H1 (cell line): ENCODE results near the gene NINJ2. TPM values are rescaled to one million over a fixed set of nuclear protein-coding genes. Genes with fewer than 3 reads are reported as not detected.

Source experiments
- CTCF ChIA-PET: fragments of 300-600 bp; sonication (Branson Sonifier 250); formaldehyde crosslinking; loops from one replicate; lab custom pipeline; 2021; ENCODE audit not compliant: partially characterized antibody; lab: Charles Lee
- POLR2A ChIA-PET: fragments of 300-600 bp; sonication (Branson Sonifier 250); formaldehyde crosslinking; loops from one replicate; lab custom pipeline; 2021; ENCODE audit warnings: inconsistent platforms; ENCODE audit not compliant: partially characterized antibody; lab: Charles Lee
- DNase-seq, 2 experiments: peaks; one replicate each; pipeline versions ENCODE4 v3.0.0 to v3.0.0-alpha.2; 2010 to 2022; ENCODE audit warnings: low spot score in 2 of 2, low read depth in 1 of 2, mixed read lengths in 1 of 2
- FAIRE-seq: peaks from 2 replicates; lab custom pipeline; 2011; peaks lifted over from hg19 to GRCh38; lab: Jason Lieb, UNC
- H2AFZ ChIP-seq: 2 replicates; pipeline ENCODE4 v1.8.1; 2012; ENCODE audit warnings: low read length, inconsistent platforms
- H2AK5ac ChIP-seq: 2 replicates; pipeline ENCODE4 v1.6.1; 2013; ENCODE audit warnings: low read depth, low read length
- H2BK120ac ChIP-seq: replicated peaks from 2 replicates; pipeline ENCODE3; 2013; ENCODE audit warnings: low read depth, low read length, inconsistent platforms
- H2BK12ac ChIP-seq: 2 replicates; pipeline ENCODE4 v1.6.1; 2013; ENCODE audit warnings: low read depth, low read length
- H2BK15ac ChIP-seq: 2 replicates; pipeline ENCODE4 v1.6.1; 2013; ENCODE audit warnings: low read length
- H2BK20ac ChIP-seq: 2 replicates; pipeline ENCODE4 v1.6.1; 2013; ENCODE audit warnings: low read length
- H2BK5ac ChIP-seq: 2 replicates; pipeline ENCODE4 v1.6.1; 2013; ENCODE audit warnings: low read depth, low read length
- H3K14ac ChIP-seq: 2 replicates; pipeline ENCODE4 v1.6.1; 2013; ENCODE audit warnings: inconsistent platforms; ENCODE audit not compliant: insufficient read length
- H3K18ac ChIP-seq: 2 replicates; pipeline ENCODE4 v1.6.1; 2013; ENCODE audit warnings: low read length; ENCODE audit errors: extremely low read depth
- H3K23ac ChIP-seq: 2 replicates; pipeline ENCODE4 v1.6.1; 2013; ENCODE audit warnings: inconsistent platforms; ENCODE audit not compliant: insufficient read length
- H3K23me2 ChIP-seq: 2 replicates; pipeline ENCODE4 v1.6.1; 2013; ENCODE audit warnings: low read depth, low read length
- H3K27ac ChIP-seq: 2 replicates; pipeline ENCODE4 v1.6.1; 2011; ENCODE audit warnings: low read depth, low read length, inconsistent platforms
- H3K27me3 ChIP-seq, 4 experiments: replicated peaks in 1 of 4; 1 replicate in 1 of 4; 2 replicates in 3 of 4; pipeline versions ENCODE4 v1.6.1 to v1.8.1; 2011 to 2013; ENCODE audit warnings: low read length in 3 of 4, mild to moderate bottlenecking in 3 of 4, inconsistent platforms in 2 of 4, mixed read lengths in 2 of 4, moderate library complexity in 1 of 4; ENCODE audit not compliant: control insufficient read depth in 3 of 4, insufficient read depth in 3 of 4; ENCODE audit errors: extremely low read depth in 1 of 4
- H3K36me3 ChIP-seq, 4 experiments: 2 replicates each; pipeline versions ENCODE4 v1.6.1 to v1.8.1; 2011 to 2013; ENCODE audit warnings: mild to moderate bottlenecking in 4 of 4, low read length in 3 of 4, moderate library complexity in 2 of 4, control low read depth in 1 of 4, inconsistent platforms in 1 of 4; ENCODE audit not compliant: insufficient read depth in 4 of 4, control insufficient read depth in 2 of 4
- H3K4ac ChIP-seq: replicated peaks from 2 replicates; pipeline ENCODE3; 2013; ENCODE audit warnings: low read length, low read depth, mixed read lengths, inconsistent platforms; ENCODE audit not compliant: insufficient read length
- H3K4me1 ChIP-seq, 4 experiments: replicated peaks in 1 of 4; 1 replicate in 1 of 4; 2 replicates in 3 of 4; pipeline versions ENCODE4 v1.6.1 to v1.8.1; 2011 to 2013; ENCODE audit warnings: low read length in 3 of 4, inconsistent platforms in 2 of 4, mixed read lengths in 1 of 4; ENCODE audit not compliant: insufficient read depth in 4 of 4, control insufficient read depth in 3 of 4
- H3K4me2 ChIP-seq, 2 experiments: 2 replicates each; pipeline versions ENCODE4 v1.6.1 to v1.8.1; 2011 to 2013; ENCODE audit warnings: low read depth in 2 of 2, low read length in 2 of 2, control low read depth in 1 of 2, inconsistent platforms in 1 of 2, mild to moderate bottlenecking in 1 of 2; ENCODE audit not compliant: insufficient read depth in 1 of 2
- H3K4me3 ChIP-seq, 4 experiments: fragments of 200-600, 300-600 bp in 1 of 4; sonication (generic), shearing (Covaris generic), sonication (Bioruptor Twin) in 1 of 4; 2 replicates each; pipeline versions ENCODE4 v1.5.1 to v1.8.1; 2011 to 2016; ENCODE audit warnings: low read length in 4 of 4, low read depth in 3 of 4, control low read depth in 2 of 4, inconsistent platforms in 2 of 4, mild to moderate bottlenecking in 2 of 4, mixed read lengths in 1 of 4, moderate library complexity in 1 of 4; ENCODE audit not compliant: insufficient read depth in 2 of 4; ENCODE audit errors: extremely low read depth in 1 of 4
- H3K56ac ChIP-seq: replicated peaks from 2 replicates; pipeline ENCODE3; 2013; ENCODE audit warnings: low read depth, mild to moderate bottlenecking, mixed read lengths, low read length, inconsistent platforms; ENCODE audit not compliant: insufficient read length
- H3K79me1 ChIP-seq: 2 replicates; pipeline ENCODE4 v1.6.1; 2013; ENCODE audit warnings: low read depth, low read length, control low read depth
- H3K79me2 ChIP-seq, 2 experiments: 2 replicates each; pipeline versions ENCODE4 v1.6.1 to v1.8.1; 2012 to 2013; ENCODE audit warnings: low read length in 2 of 2, mild to moderate bottlenecking in 2 of 2, inconsistent platforms in 1 of 2; ENCODE audit not compliant: insufficient read depth in 2 of 2, control insufficient read depth in 1 of 2
- H3K9ac ChIP-seq, 4 experiments: replicated peaks in 1 of 4; 1 replicate in 1 of 4; 2 replicates in 3 of 4; pipeline versions ENCODE4 v1.6.1 to v1.8.1; 2011 to 2013; ENCODE audit warnings: low read depth in 3 of 4, low read length in 3 of 4, control low read depth in 2 of 4, mild to moderate bottlenecking in 2 of 4, moderate library complexity in 2 of 4, inconsistent platforms in 1 of 4; ENCODE audit errors: extremely low read depth in 1 of 4
- H3K9me3 ChIP-seq, 2 experiments: 2 replicates each; pipeline versions ENCODE4 v1.6.1 to v1.8.1; 2012 to 2013; ENCODE audit warnings: mild to moderate bottlenecking in 2 of 2, moderate library complexity in 2 of 2, control low read depth in 1 of 2, inconsistent platforms in 1 of 2, low read depth in 1 of 2, low read length in 1 of 2, mixed read lengths in 1 of 2; ENCODE audit not compliant: insufficient read depth in 2 of 2
- H4K20me1 ChIP-seq, 2 experiments: replicated peaks in 1 of 2; 2 replicates each; pipeline versions ENCODE3 to v1.8.1; 2011 to 2013; ENCODE audit warnings: inconsistent platforms in 2 of 2, low read length in 2 of 2, mild to moderate bottlenecking in 1 of 2; ENCODE audit not compliant: insufficient read depth in 2 of 2, control insufficient read depth in 1 of 2
- H4K5ac ChIP-seq: 2 replicates; pipeline ENCODE4 v1.6.1; 2013; ENCODE audit warnings: low read length, low read depth, mixed read lengths, inconsistent platforms; ENCODE audit not compliant: insufficient read length
- H4K8ac ChIP-seq: 2 replicates; pipeline ENCODE4 v1.8.0; 2013; ENCODE audit warnings: mild to moderate bottlenecking, moderate library complexity, low read length, inconsistent platforms; ENCODE audit not compliant: insufficient read depth; ENCODE audit errors: extremely low read depth
- H4K91ac ChIP-seq: replicated peaks from 2 replicates; pipeline ENCODE3; 2013; ENCODE audit warnings: low read length, mixed read lengths, inconsistent platforms; ENCODE audit not compliant: insufficient read length
- BCL11A ChIP-seq, 2 experiments: IDR thresholded peaks; one replicate each; pipeline ENCODE4 v1.6.1; 2011; ENCODE audit warnings: low read depth in 2 of 2, low read length in 2 of 2, mild to moderate bottlenecking in 2 of 2
- BRCA1 ChIP-seq: IDR thresholded peaks from 2 replicates; pipeline ENCODE4 v1.6.1; 2012; ENCODE audit warnings: low read depth, low read length, improper control_type of control experiment
- CREB1 ChIP-seq: IDR thresholded peaks from 2 replicates; pipeline ENCODE4 v1.6.1; 2012; ENCODE audit warnings: inconsistent platforms
- RAD21 ChIP-seq, 2 experiments: IDR thresholded peaks in 1 of 2; conservative IDR thresholded peaks in 1 of 2; 2 replicates each; pipeline ENCODE4 v1.6.1; 2011; ENCODE audit warnings: low read depth in 2 of 2, low read length in 2 of 2, improper control_type of control experiment in 1 of 2, inconsistent platforms in 1 of 2, mild to moderate bottlenecking in 1 of 2, moderate library complexity in 1 of 2
- SIX5 ChIP-seq: IDR thresholded peaks from 2 replicates; pipeline ENCODE4 v1.6.1; 2011; ENCODE audit warnings: mild to moderate bottlenecking, low read depth, low read length
- WGBS, 2 experiments: shearing (Covaris generic) in 1 of 2; methylation state at CpG; one replicate each; pipeline versions ENCODE4 v1.1.6 to v1.1.7; 2013 to 2015; ENCODE audit warnings: low lambda C conversion rate in 2 of 2, mixed read lengths in 2 of 2, inconsistent platforms in 1 of 2, low coverage in 1 of 2, missing lambda C conversion rate in 1 of 2; ENCODE audit not compliant: insufficient replicate concordance in 2 of 2, insufficient coverage in 1 of 2, insufficient read length in 1 of 2; ENCODE audit errors: extremely low coverage in 1 of 2, missing lambda C conversion rate in 1 of 2; 5-methylcytosine and 5-hydroxymethylcytosine counted together
- polyA plus RNA-seq, 7 experiments: library from polyadenylated mRNA; depleted of rRNA in 3 of 7; stranded (reverse) in 5 of 7; unstranded in 2 of 7; fragments of >200 nt in 5 of 7; fragments of 200-250 nt in 2 of 7; gene quantifications; 1 replicate in 5 of 7; 2 replicates in 1 of 7; 4 replicates in 1 of 7; pipeline versions ENCODE4 v1.2.1 to v1.2.3, GENCODE V29; 2011 to 2013; ENCODE audit warnings: missing spikeins in 2 of 7, mixed read lengths in 2 of 7
- total RNA-seq: library from RNA; stranded (reverse); fragmentation: NEBNext Ultra II Directional; extraction: Animal tissue kit (Norgen Biotek cat#: 25700); gene quantifications from 2 replicates; pipeline ENCODE4 v1.2.1, GENCODE V29; 2021
- TF ChIP-seq, protein P1 (sequence below): IDR thresholded peaks from 2 replicates; pipeline ENCODE4 v1.6.1; 2012; ENCODE audit warnings: inconsistent platforms

NINJ2 gene
- total and polyA plus RNA-seq, 2 of the 8 experiments (the other 6 are each of a cell fraction or from before 2014, with no cell fraction given): 1.4 TPM; not detected in 1

DNA sequence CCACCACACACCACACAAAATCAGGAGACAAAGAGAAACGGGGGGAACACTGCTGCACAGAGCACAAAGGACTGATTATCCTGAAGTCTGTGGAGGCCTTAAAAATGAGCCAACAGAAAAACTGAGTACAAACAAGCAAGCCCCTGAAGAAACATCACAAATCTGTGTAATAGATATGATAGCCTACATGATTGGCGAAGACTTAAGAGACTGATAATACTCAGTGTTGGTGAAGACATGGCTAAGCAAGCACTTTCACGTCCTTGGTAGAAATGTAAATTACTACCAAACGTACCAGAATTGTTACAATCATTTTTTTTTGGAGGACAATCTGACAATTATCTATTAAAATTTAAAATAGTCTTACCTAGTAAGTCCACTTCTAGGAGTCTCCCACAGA, 74.6 kb downstream of the NINJ2 start:
- Histone ChIP-seq H3K79me1 (no peaks in the 10 kb centered on the region), H2BK20ac (no peak overlapping the region), H3K18ac (no peak overlapping the region), H3K14ac (no peak overlapping the region), H4K5ac (no peak overlapping the region), H2AK5ac (no peak overlapping the region), H3K36me3 (no peaks in the 10 kb centered on the region), H2BK120ac (no peak overlapping the region), H4K8ac (no peak overlapping the region), H3K27me3 (no peaks in the 10 kb centered on the region), H3K23ac (no peak overlapping the region), H3K27ac (no peak overlapping the region), H3K23me2 (no peaks in the 10 kb centered on the region), H4K20me1 (no peaks in the 10 kb centered on the region), H3K79me2 (no peaks in the 10 kb centered on the region), H3K4me3 (no peak overlapping the region), H3K9me3 (no peaks in the 10 kb centered on the region), H2AFZ (no peak overlapping the region), H2BK5ac (no peak overlapping the region), H3K4me2 (no peak overlapping the region), H2BK12ac (no peak overlapping the region), H3K56ac (no peak overlapping the region), H3K9ac (no peak overlapping the region), H4K91ac (no peak overlapping the region), H2BK15ac (no peak overlapping the region), H3K4ac (no peak overlapping the region), H3K4me1 (no peaks in the 10 kb centered on the region)
- DNase-seq (no peak), FAIRE-seq (no peak)
- ChIA-PET CTCF (no interaction called here), POLR2A (no interaction called here)
- WGBS, 2 experiments: 95% methylated on average over 4 of the region's 4 CpGs; no CpG with 5 or more reads in 1 of the 2 experiments
- TF ChIP-seq BRCA1: no peak
- TF ChIP-seq BCL11A (IDR thresholded peaks at IDR 0.05; ENCODE audit: low read depth in 2 of 2, low read length in 2 of 2): no peak
- TF ChIP-seq, protein P1, sequence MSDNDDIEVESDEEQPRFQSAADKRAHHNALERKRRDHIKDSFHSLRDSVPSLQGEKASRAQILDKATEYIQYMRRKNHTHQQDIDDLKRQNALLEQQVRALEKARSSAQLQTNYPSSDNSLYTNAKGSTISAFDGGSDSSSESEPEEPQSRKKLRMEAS: no peak
- TF ChIP-seq CREB1: no peak
- no peak for TF ChIP-seq SIX5
- no peak for TF ChIP-seq RAD21 (IDR thresholded peaks at IDR 0.05 in 1 of 2, conservative IDR thresholded peaks at IDR 0.05 in 1 of 2; ENCODE audit: low read depth in 2 of 2, low read length in 2 of 2)
